H9 (cell line): ENCODE data around the gene NCAM2. TPM values are rescaled to one million over a fixed set of nuclear protein-coding genes. Genes with fewer than 3 reads are reported as not detected.

Experiments
- DNase-seq: peaks from one replicate; pipeline ENCODE4 v3.0.0-alpha.2; 2017
- H2AFZ ChIP-seq: one replicate; pipeline ENCODE4 v1.6.1; 2013; ENCODE audit warnings: mild to moderate bottlenecking, low read length, control low read depth, moderate library complexity
- H2AK5ac ChIP-seq: 2 replicates; pipeline ENCODE4 v1.6.1; 2013; ENCODE audit warnings: low read length, control low read depth, mixed read lengths; ENCODE audit not compliant: insufficient read length
- H2BK120ac ChIP-seq: one replicate; pipeline ENCODE4 v1.6.1; 2013; ENCODE audit warnings: low read depth, mild to moderate bottlenecking, low read length, control low read depth, inconsistent platforms; ENCODE audit not compliant: poor library complexity, severe bottlenecking
- H2BK12ac ChIP-seq: 2 replicates; pipeline ENCODE4 v1.6.1; 2013; ENCODE audit warnings: low read length, control low read depth, mixed read lengths, low read depth; ENCODE audit not compliant: insufficient read length
- H2BK15ac ChIP-seq: 2 replicates; pipeline ENCODE4 v1.6.1; 2013; ENCODE audit warnings: low read depth, low read length, control low read depth
- H2BK20ac ChIP-seq: one replicate; pipeline ENCODE4 v1.6.1; 2013; ENCODE audit warnings: low read depth, mild to moderate bottlenecking, low read length, control low read depth, inconsistent platforms; ENCODE audit not compliant: poor library complexity, severe bottlenecking
- H2BK5ac ChIP-seq: 2 replicates; pipeline ENCODE4 v1.6.1; 2013; ENCODE audit warnings: low read length, control low read depth, mixed read lengths; ENCODE audit not compliant: insufficient read length
- H3K14ac ChIP-seq: 2 replicates; pipeline ENCODE4 v1.6.1; 2013; ENCODE audit warnings: low read length, control low read depth; ENCODE audit not compliant: insufficient read depth
- H3K18ac ChIP-seq: 2 replicates; pipeline ENCODE4 v1.6.1; 2013; ENCODE audit warnings: low read depth, mild to moderate bottlenecking, mixed read lengths, low read length, control low read depth; ENCODE audit not compliant: insufficient read length
- H3K23ac ChIP-seq: 2 replicates; pipeline ENCODE4 v1.6.1; 2013; ENCODE audit warnings: low read length, control low read depth, mixed read lengths, low read depth; ENCODE audit not compliant: insufficient read length
- H3K23me2 ChIP-seq: 2 replicates; pipeline ENCODE4 v1.6.1; 2013; ENCODE audit warnings: low read depth, mild to moderate bottlenecking, mixed read lengths, low read length, control low read depth; ENCODE audit not compliant: insufficient read length, poor library complexity, severe bottlenecking
- H3K27ac ChIP-seq: 2 replicates; pipeline ENCODE4 v1.5.1; 2013; ENCODE audit warnings: low read length, control low read depth, mixed read lengths, low read depth; ENCODE audit not compliant: insufficient read length
- H3K27me3 ChIP-seq: 2 replicates; pipeline ENCODE4 v1.6.1; 2013; ENCODE audit warnings: low read length, control low read depth, inconsistent platforms; ENCODE audit not compliant: insufficient read depth
- H3K4ac ChIP-seq: 2 replicates; pipeline ENCODE4 v1.6.1; 2013; ENCODE audit warnings: low read depth, mild to moderate bottlenecking, control low read depth, inconsistent platforms, low read length, moderate library complexity
- H3K4me1 ChIP-seq: 2 replicates; pipeline ENCODE4 v1.6.1; 2013; ENCODE audit warnings: low read length, control low read depth, inconsistent platforms; ENCODE audit not compliant: insufficient read depth
- H3K4me2 ChIP-seq: 2 replicates; pipeline ENCODE4 v1.6.1; 2013; ENCODE audit warnings: low read length, control low read depth, mixed read lengths; ENCODE audit not compliant: insufficient read length, insufficient read depth
- H3K56ac ChIP-seq: 2 replicates; pipeline ENCODE4 v1.6.1; 2013; ENCODE audit warnings: low read depth, mild to moderate bottlenecking, mixed read lengths, low read length, control low read depth; ENCODE audit not compliant: insufficient read length
- H3K79me1 ChIP-seq: 2 replicates; pipeline ENCODE4 v1.6.1; 2013; ENCODE audit warnings: low read depth, mild to moderate bottlenecking, moderate library complexity, low read length, control low read depth, inconsistent platforms; ENCODE audit not compliant: insufficient read depth, poor library complexity, severe bottlenecking
- H3K79me2 ChIP-seq: 2 replicates; pipeline ENCODE4 v1.6.1; 2013; ENCODE audit warnings: low read length, control low read depth, inconsistent platforms; ENCODE audit not compliant: insufficient read depth
- H3K9ac ChIP-seq: 2 replicates; pipeline ENCODE4 v1.6.1; 2013; ENCODE audit warnings: low read length, control low read depth, mixed read lengths; ENCODE audit not compliant: insufficient read length; ENCODE audit errors: extremely low read depth
- H3K9me3 ChIP-seq: one replicate; pipeline ENCODE4 v1.6.1; 2013; ENCODE audit warnings: low read depth, low read length, inconsistent platforms; ENCODE audit not compliant: control insufficient read depth
- H3T11ph ChIP-seq: one replicate; pipeline ENCODE4 v1.6.1; 2013; ENCODE audit warnings: mild to moderate bottlenecking, low read length, control low read depth, inconsistent platforms
- H4K20me1 ChIP-seq: one replicate; pipeline ENCODE4 v1.6.1; 2013; ENCODE audit not compliant: control insufficient read depth, insufficient read length, insufficient read depth
- H4K5ac ChIP-seq: 2 replicates; pipeline ENCODE4 v1.6.1; 2013; ENCODE audit warnings: low read depth, mild to moderate bottlenecking, mixed read lengths, low read length, control low read depth; ENCODE audit not compliant: insufficient read length
- H4K8ac ChIP-seq: replicated peaks from 2 replicates; pipeline ENCODE4 v1.6.1; 2013; ENCODE audit warnings: low read length, control low read depth, mixed read lengths, low read depth; ENCODE audit not compliant: insufficient read length
- H4K91ac ChIP-seq: 2 replicates; pipeline ENCODE4 v1.6.1; 2013; ENCODE audit warnings: low read depth, mild to moderate bottlenecking, moderate library complexity, mixed read lengths, low read length, control low read depth; ENCODE audit not compliant: insufficient read length
- H3K27ac Mint-ChIP-seq, 3 experiments: 2 replicates in 2 of 3; 3 replicates in 1 of 3; pipeline ENCODE4 v1.8.0; 2020 to 2021; ENCODE audit warnings: mixed read lengths in 3 of 3, mild to moderate bottlenecking in 1 of 3, moderate library complexity in 1 of 3
- H3K27me3 Mint-ChIP-seq: 2 replicates; pipeline ENCODE4 v1.8.0; 2021; ENCODE audit warnings: low read depth, mild to moderate bottlenecking, moderate library complexity, mixed read lengths
- H3K36me3 Mint-ChIP-seq, 3 experiments: 2 replicates in 2 of 3; 3 replicates in 1 of 3; pipeline ENCODE4 v1.8.0; 2020 to 2021; ENCODE audit warnings: low read depth in 3 of 3, mixed read lengths in 3 of 3; ENCODE audit not compliant: insufficient read depth in 1 of 3
- H3K4me1 Mint-ChIP-seq, 2 experiments: 2 replicates each; pipeline ENCODE4 v1.8.0; 2020; ENCODE audit warnings: mixed read lengths in 2 of 2
- H3K4me3 Mint-ChIP-seq, 2 experiments: 2 replicates in 1 of 2; 3 replicates in 1 of 2; pipeline ENCODE4 v1.8.0; 2020 to 2021; ENCODE audit warnings: mild to moderate bottlenecking in 2 of 2, mixed read lengths in 2 of 2, moderate library complexity in 1 of 2
- H3K9me3 Mint-ChIP-seq, 2 experiments: 2 replicates in 1 of 2; 3 replicates in 1 of 2; pipeline ENCODE4 v1.8.0; 2020; ENCODE audit warnings: mild to moderate bottlenecking in 2 of 2, mixed read lengths in 2 of 2, moderate library complexity in 1 of 2
- CTCF ChIP-seq: fragments of 200-600 bp; sonication (generic); conservative IDR thresholded peaks from 3 replicates; pipeline ENCODE4 v1.8.0; 2021; ENCODE audit warnings: antibody characterized with exemption, mild to moderate bottlenecking
- WGBS: extraction: QIAGEN DNeasy Blood & Tissue Kit; methylation state at CpG from one replicate; pipeline ENCODE4 v1.1.7; 2013; ENCODE audit warnings: missing lambda C conversion rate, low lambda C conversion rate, mixed read lengths; ENCODE audit not compliant: insufficient read length; ENCODE audit errors: extremely low coverage; 5-methylcytosine and 5-hydroxymethylcytosine counted together
- total RNA-seq: library from RNA; stranded (reverse); gene quantifications from 2 replicates; pipeline ENCODE4 v1.2.1, GENCODE V29; 2021

The NCAM2 gene
- total RNA-seq, 1 experiment from 2014 or later, result 2.2 TPM

GRCh38 chr21:21102896-21103295 is 104.7 kb downstream of the NCAM2 start:
- H4K5ac ChIP-seq, result no peak overlapping the region
- H3K79me1 ChIP-seq, result no peaks in the 10 kb centered on the region
- H2BK15ac ChIP-seq, result no peak overlapping the region
- H2BK12ac ChIP-seq, result no peak overlapping the region
- H3T11ph ChIP-seq, result no peak overlapping the region
- no peak overlapping the region for H2AFZ ChIP-seq
- no peak overlapping the region for H3K4me2 ChIP-seq
- no peak overlapping the region for H3K14ac ChIP-seq
- H2BK120ac ChIP-seq, result no peak overlapping the region
- H3K4me1 Mint-ChIP-seq, result peaks cover 15 to 20% of the 10 kb centered on the region in 2 experiments
- H3K4ac ChIP-seq, result no peak overlapping the region
- no peak for DNase-seq
- H3K27ac Mint-ChIP-seq, result no peak overlapping the region
- TF ChIP-seq CTCF, result no peak
- H3K9ac ChIP-seq, result no peak overlapping the region
- H3K23me2 ChIP-seq, result no peaks in the 10 kb centered on the region
- H3K23ac ChIP-seq, result no peak overlapping the region
- H3K56ac ChIP-seq, result no peak overlapping the region
- no peaks in the 10 kb centered on the region for H3K27me3 Mint-ChIP-seq
- H2BK5ac ChIP-seq, result no peak overlapping the region
- H2BK20ac ChIP-seq, result no peak overlapping the region
- no peaks in the 10 kb centered on the region for H3K9me3 Mint-ChIP-seq
- no peaks in the 10 kb centered on the region for H3K9me3 ChIP-seq
- peaks cover 3% of the 10 kb centered on the region for H3K4me1 ChIP-seq
- H3K27ac ChIP-seq, result no peak overlapping the region
- no peaks in the 10 kb centered on the region for H3K36me3 Mint-ChIP-seq
- no peak overlapping the region for H2AK5ac ChIP-seq
- no peak overlapping the region for H4K8ac ChIP-seq
- no peak overlapping the region for H3K18ac ChIP-seq
- no peaks in the 10 kb centered on the region for H4K20me1 ChIP-seq
- H3K79me2 ChIP-seq, result no peaks in the 10 kb centered on the region
- no peaks in the 10 kb centered on the region for H3K27me3 ChIP-seq
- no peak overlapping the region for H3K4me3 Mint-ChIP-seq
- no CpG with 5 or more reads among the region's 2 CpGs for WGBS
- no peak overlapping the region for H4K91ac ChIP-seq
